ENCODE results near the gene CTIF. TPM values are rescaled to one million over a fixed set of nuclear protein-coding genes. Genes with fewer than 3 reads are reported as not detected.

Gene CTIF
- polyA plus RNA-seq, 1 donor from 2014 or later, result 50.2 TPM

DNA sequence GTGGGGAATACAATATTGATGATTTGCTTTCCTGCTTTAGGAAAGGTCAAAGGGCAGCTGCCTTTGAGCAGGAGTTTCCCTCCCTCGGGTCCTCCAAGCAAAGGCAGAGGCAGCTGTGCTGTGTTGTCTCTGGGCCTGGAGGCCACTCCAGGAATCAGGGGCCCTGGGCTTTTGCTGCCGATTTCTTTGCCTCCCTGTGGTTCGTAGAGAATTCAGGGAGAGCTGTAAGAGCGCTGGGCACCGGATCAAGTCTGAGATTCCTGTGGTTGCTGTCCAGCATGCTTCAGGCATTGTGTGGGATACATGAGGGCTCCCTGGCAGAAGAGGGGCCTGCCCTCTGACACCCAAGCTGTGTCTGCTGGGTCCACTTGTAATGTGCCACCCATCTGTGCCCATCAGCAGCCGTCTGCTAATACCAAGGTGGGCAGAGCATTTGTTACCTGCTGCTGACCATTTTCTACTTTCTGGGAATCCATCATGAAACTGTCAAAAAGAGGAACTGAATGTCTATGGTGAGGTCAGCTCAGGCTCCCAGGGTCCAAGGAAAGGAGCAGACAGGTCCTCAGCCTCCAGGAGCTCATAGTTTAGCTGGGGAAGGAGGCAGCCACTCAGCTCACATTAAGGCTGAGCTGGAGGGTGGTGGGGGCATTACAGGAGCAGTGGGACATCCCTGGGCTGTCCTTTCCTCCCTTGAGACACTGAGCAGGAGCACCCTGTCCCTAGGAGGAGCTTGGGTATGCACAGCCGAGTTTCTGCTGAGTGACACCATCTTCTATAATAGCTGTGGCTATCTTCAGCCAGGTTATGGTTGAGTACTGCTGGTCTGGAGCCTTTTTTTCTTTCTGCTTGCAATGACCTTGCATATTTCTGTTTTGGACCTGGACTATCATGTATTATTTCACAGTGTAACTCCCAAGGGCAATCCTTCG lies 68.5 kb downstream of the CTIF start:
- no peak overlapping the region for H3K4me3 ChIP-seq (ENCODE audit: low read length)
- H2AFZ ChIP-seq (ENCODE audit: low read depth, low read length), result no peak overlapping the region
- peaks cover 4% of the 10 kb centered on the region for H4K20me1 ChIP-seq (ENCODE audit: insufficient read depth)
- H3K9ac ChIP-seq (ENCODE audit: low read length), result no peak overlapping the region
- no peak overlapping the region for H3K27ac ChIP-seq (ENCODE audit: low read length)
- no peaks in the 10 kb centered on the region for H3F3A ChIP-seq (ENCODE audit: insufficient read depth, low read length, poor library complexity, severe bottlenecking)
- H3K27me3 ChIP-seq (ENCODE audit: insufficient read depth, low read depth, low read length), result no peaks in the 10 kb centered on the region
- H3K9me3 ChIP-seq (ENCODE audit: low read length), result no peaks in the 10 kb centered on the region
- H3K36me3 ChIP-seq (ENCODE audit: insufficient read depth, low read length), result no peaks in the 10 kb centered on the region
- H3K4me2 ChIP-seq (ENCODE audit: low read length), result no peak overlapping the region
- TF ChIP-seq POLR2AphosphoS5 (IDR thresholded peaks at IDR 0.05) (no peak), TAF1 (IDR thresholded peaks at IDR 0.05; ENCODE audit: low read depth) (no peak), SMC3 (conservative IDR thresholded peaks at IDR 0.05; ENCODE audit: poor library complexity) (no peak), EZH2 (IDR thresholded peaks at IDR 0.05; ENCODE audit: borderline replicate concordance, insufficient read depth, low read length, poor library complexity, severe bottlenecking) (no peak), RAD21 (conservative IDR thresholded peaks at IDR 0.05) (no peak), EP300 (conservative IDR thresholded peaks at IDR 0.05; ENCODE audit: poor library complexity, severe bottlenecking) (no peak), MXI1 (conservative IDR thresholded peaks at IDR 0.05; ENCODE audit: poor library complexity, severe bottlenecking) (no peak)
- TF ChIP-seq, protein P1, sequence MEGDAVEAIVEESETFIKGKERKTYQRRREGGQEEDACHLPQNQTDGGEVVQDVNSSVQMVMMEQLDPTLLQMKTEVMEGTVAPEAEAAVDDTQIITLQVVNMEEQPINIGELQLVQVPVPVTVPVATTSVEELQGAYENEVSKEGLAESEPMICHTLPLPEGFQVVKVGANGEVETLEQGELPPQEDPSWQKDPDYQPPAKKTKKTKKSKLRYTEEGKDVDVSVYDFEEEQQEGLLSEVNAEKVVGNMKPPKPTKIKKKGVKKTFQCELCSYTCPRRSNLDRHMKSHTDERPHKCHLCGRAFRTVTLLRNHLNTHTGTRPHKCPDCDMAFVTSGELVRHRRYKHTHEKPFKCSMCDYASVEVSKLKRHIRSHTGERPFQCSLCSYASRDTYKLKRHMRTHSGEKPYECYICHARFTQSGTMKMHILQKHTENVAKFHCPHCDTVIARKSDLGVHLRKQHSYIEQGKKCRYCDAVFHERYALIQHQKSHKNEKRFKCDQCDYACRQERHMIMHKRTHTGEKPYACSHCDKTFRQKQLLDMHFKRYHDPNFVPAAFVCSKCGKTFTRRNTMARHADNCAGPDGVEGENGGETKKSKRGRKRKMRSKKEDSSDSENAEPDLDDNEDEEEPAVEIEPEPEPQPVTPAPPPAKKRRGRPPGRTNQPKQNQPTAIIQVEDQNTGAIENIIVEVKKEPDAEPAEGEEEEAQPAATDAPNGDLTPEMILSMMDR (IDR thresholded peaks at IDR 0.05; ENCODE audit: poor library complexity, severe bottlenecking), result no peak
- TF ChIP-seq, protein P2, sequence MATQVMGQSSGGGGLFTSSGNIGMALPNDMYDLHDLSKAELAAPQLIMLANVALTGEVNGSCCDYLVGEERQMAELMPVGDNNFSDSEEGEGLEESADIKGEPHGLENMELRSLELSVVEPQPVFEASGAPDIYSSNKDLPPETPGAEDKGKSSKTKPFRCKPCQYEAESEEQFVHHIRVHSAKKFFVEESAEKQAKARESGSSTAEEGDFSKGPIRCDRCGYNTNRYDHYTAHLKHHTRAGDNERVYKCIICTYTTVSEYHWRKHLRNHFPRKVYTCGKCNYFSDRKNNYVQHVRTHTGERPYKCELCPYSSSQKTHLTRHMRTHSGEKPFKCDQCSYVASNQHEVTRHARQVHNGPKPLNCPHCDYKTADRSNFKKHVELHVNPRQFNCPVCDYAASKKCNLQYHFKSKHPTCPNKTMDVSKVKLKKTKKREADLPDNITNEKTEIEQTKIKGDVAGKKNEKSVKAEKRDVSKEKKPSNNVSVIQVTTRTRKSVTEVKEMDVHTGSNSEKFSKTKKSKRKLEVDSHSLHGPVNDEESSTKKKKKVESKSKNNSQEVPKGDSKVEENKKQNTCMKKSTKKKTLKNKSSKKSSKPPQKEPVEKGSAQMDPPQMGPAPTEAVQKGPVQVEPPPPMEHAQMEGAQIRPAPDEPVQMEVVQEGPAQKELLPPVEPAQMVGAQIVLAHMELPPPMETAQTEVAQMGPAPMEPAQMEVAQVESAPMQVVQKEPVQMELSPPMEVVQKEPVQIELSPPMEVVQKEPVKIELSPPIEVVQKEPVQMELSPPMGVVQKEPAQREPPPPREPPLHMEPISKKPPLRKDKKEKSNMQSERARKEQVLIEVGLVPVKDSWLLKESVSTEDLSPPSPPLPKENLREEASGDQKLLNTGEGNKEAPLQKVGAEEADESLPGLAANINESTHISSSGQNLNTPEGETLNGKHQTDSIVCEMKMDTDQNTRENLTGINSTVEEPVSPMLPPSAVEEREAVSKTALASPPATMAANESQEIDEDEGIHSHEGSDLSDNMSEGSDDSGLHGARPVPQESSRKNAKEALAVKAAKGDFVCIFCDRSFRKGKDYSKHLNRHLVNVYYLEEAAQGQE (IDR thresholded peaks at IDR 0.05; ENCODE audit: borderline replicate concordance), result no peak
- H3K79me2 ChIP-seq (replicated peaks; ENCODE audit: insufficient read depth, low read length), result peaks cover 34% of the 10 kb centered on the region
- no peaks in the 10 kb centered on the region for H3K9me2 ChIP-seq (ENCODE audit: insufficient read depth, low read length)

DNA sequence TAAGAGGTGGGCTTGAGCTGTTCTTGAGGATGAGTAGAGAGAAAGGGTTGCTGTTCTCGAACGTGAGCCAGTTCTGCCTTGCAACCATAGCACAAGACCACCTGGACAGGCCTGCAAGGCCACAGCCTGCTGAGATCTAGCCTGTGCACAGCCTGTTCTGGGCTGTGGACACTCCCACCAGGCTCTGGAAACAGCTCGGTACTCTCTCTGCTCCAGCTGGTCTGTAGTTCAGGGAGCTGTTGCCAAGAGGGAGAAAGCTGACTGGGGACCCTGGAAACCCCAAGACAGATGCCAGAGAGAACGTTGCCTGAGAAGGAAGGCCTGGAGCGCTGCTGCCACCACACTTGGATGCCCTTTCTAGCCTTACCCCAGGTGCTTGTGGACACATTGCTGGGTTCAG lies 69.8 kb downstream of the CTIF start:
- no peak for TF ChIP-seq POLR2AphosphoS5 (IDR thresholded peaks at IDR 0.05)
- TF ChIP-seq EZH2 (IDR thresholded peaks at IDR 0.05; ENCODE audit: borderline replicate concordance, insufficient read depth, low read length, poor library complexity, severe bottlenecking), result no peak
- TF ChIP-seq, protein P1 (IDR thresholded peaks at IDR 0.05; ENCODE audit: poor library complexity, severe bottlenecking), result no peak
- TF ChIP-seq RAD21 (conservative IDR thresholded peaks at IDR 0.05), result no peak
- no peak for TF ChIP-seq TAF1 (IDR thresholded peaks at IDR 0.05; ENCODE audit: low read depth)
- no peak for TF ChIP-seq EP300 (conservative IDR thresholded peaks at IDR 0.05; ENCODE audit: poor library complexity, severe bottlenecking)
- TF ChIP-seq, protein P2 (IDR thresholded peaks at IDR 0.05; ENCODE audit: borderline replicate concordance), result no peak
- no peak for TF ChIP-seq MXI1 (conservative IDR thresholded peaks at IDR 0.05; ENCODE audit: poor library complexity, severe bottlenecking)
- TF ChIP-seq SMC3 (conservative IDR thresholded peaks at IDR 0.05; ENCODE audit: poor library complexity), result no peak
- Histone ChIP-seq H3K9me3 (ENCODE audit: low read length) (no peaks in the 10 kb centered on the region), H3F3A (ENCODE audit: insufficient read depth, low read length, poor library complexity, severe bottlenecking) (no peaks in the 10 kb centered on the region), H3K36me3 (ENCODE audit: insufficient read depth, low read length) (no peaks in the 10 kb centered on the region), H3K9me2 (ENCODE audit: insufficient read depth, low read length) (no peaks in the 10 kb centered on the region), H2AFZ (ENCODE audit: low read depth, low read length) (no peak overlapping the region), H3K27ac (ENCODE audit: low read length) (no peak overlapping the region), H3K4me2 (ENCODE audit: low read length) (no peak overlapping the region), H3K79me2 (replicated peaks; ENCODE audit: insufficient read depth, low read length) (peaks cover 31% of the 10 kb centered on the region), H4K20me1 (ENCODE audit: insufficient read depth) (peaks cover 4% of the 10 kb centered on the region), H3K9ac (ENCODE audit: low read length) (no peak overlapping the region), H3K4me3 (ENCODE audit: low read length) (no peak overlapping the region), H3K27me3 (ENCODE audit: insufficient read depth, low read depth, low read length) (no peaks in the 10 kb centered on the region)

Measured in neural cell (in vitro differentiated cells).